ENCODE results near the gene BEND3.
"Not testable (repeated sequence)": the region's sequence is repeated elsewhere in the genome, so short reads cannot be mapped to it uniquely, and the experiment has no call there.

Gene BEND3

GRCh38 chr6:107114213-107114925 lies 946 bp downstream of the BEND3 start:
- no peak for FAIRE-seq
- no peak for TF ChIP-seq POLR2A (IDR thresholded peaks at IDR 0.05; ENCODE audit: low read depth, low read length)
- peak; percentile 81 for DNase-seq (ENCODE audit: insufficient read length, low spot score)

GRCh38 chr6:107110200-107110599 lies 5.1 kb downstream of the BEND3 start:
- DNase-seq (ENCODE audit: insufficient read length, low spot score), result no peak
- TF ChIP-seq POLR2A (IDR thresholded peaks at IDR 0.05; ENCODE audit: low read depth, low read length), result no peak
- FAIRE-seq, result no peak

GRCh38 chr6:107108201-107108890 lies 7.0 kb downstream of the BEND3 start:
- FAIRE-seq (no peak), DNase-seq (ENCODE audit: insufficient read length, low spot score) (peak; percentile 35)
- no peak for TF ChIP-seq POLR2A (IDR thresholded peaks at IDR 0.05; ENCODE audit: low read depth, low read length)

- no peak for TF ChIP-seq POLR2A (IDR thresholded peaks at IDR 0.05; ENCODE audit: low read depth, low read length)
- no peak for DNase-seq (ENCODE audit: insufficient read length, low spot score)
- no peak for FAIRE-seq
Measured at GRCh38 chr6:107107791-107108190, 7.5 kb downstream of the BEND3 start.

- FAIRE-seq (no peak), DNase-seq (ENCODE audit: insufficient read length, low spot score) (no peak)
- no peak for TF ChIP-seq POLR2A (IDR thresholded peaks at IDR 0.05; ENCODE audit: low read depth, low read length)
Measured at GRCh38 chr6:107106165-107106564, 9.2 kb downstream of the BEND3 start.

- no peak for TF ChIP-seq POLR2A (IDR thresholded peaks at IDR 0.05; ENCODE audit: low read depth, low read length)
- no peak for DNase-seq (ENCODE audit: insufficient read length, low spot score)
- no peak for FAIRE-seq
Measured at GRCh38 chr6:107105511-107106116, 9.7 kb downstream of the BEND3 start.

- FAIRE-seq, result no peak
- TF ChIP-seq POLR2A (IDR thresholded peaks at IDR 0.05; ENCODE audit: low read depth, low read length), result no peak
Measured at GRCh38 chr6:107103082-107103481, 12.2 kb downstream of the BEND3 start.

GRCh38 chr6:107102414-107102805 lies 12.9 kb downstream of the BEND3 start:
- FAIRE-seq (no peak), DNase-seq (ENCODE audit: insufficient read length, low spot score) (no peak)
- TF ChIP-seq POLR2A (IDR thresholded peaks at IDR 0.05; ENCODE audit: low read depth, low read length), result no peak

More at GRCh38 chr6:107103082-107103481, 12.2 kb downstream of the BEND3 start:
- no peak for DNase-seq (ENCODE audit: insufficient read length, low spot score)

GRCh38 chr6:107101686-107102413 lies 13.5 kb downstream of the BEND3 start:
- FAIRE-seq (no peak), DNase-seq (ENCODE audit: insufficient read length, low spot score) (no peak)
- no peak for TF ChIP-seq POLR2A (IDR thresholded peaks at IDR 0.05; ENCODE audit: low read depth, low read length)

GRCh38 chr6:107101211-107101610 lies 14.1 kb downstream of the BEND3 start:
- FAIRE-seq (no peak), DNase-seq (ENCODE audit: insufficient read length, low spot score) (no peak)
- no peak for TF ChIP-seq POLR2A (IDR thresholded peaks at IDR 0.05; ENCODE audit: low read depth, low read length)

- no peak for TF ChIP-seq POLR2A (IDR thresholded peaks at IDR 0.05; ENCODE audit: low read depth, low read length)
- DNase-seq (ENCODE audit: insufficient read length, low spot score) (no peak), FAIRE-seq (no peak)
Measured at GRCh38 chr6:107098436-107099307, 16.6 kb downstream of the BEND3 start.

GRCh38 chr6:107084459-107084858 lies 30.9 kb downstream of the BEND3 start:
- FAIRE-seq; DNase-seq (ENCODE audit: insufficient read length, low spot score): not testable (repeated sequence)

- no peak for FAIRE-seq
- DNase-seq (ENCODE audit: insufficient read length, low spot score), result no peak
- TF ChIP-seq POLR2A (IDR thresholded peaks at IDR 0.05; ENCODE audit: low read depth, low read length), result no peak
Measured at GRCh38 chr6:107083921-107084320, 31.4 kb downstream of the BEND3 start.

Measured in H54 (cell line).